ENCODE measurements around the gene PDSS1. TPM values are rescaled to one million over a fixed set of nuclear protein-coding genes. Genes with fewer than 3 reads are reported as not detected.
A peak's percentile ranks its signal among the peaks of the same experiment; 100 is the strongest.

Gene PDSS1
- polyA plus RNA-seq, 1 donor (not counting 4 experiments of a cell fraction or from before 2014, with no cell fraction given), result 36.6 TPM

DNA sequence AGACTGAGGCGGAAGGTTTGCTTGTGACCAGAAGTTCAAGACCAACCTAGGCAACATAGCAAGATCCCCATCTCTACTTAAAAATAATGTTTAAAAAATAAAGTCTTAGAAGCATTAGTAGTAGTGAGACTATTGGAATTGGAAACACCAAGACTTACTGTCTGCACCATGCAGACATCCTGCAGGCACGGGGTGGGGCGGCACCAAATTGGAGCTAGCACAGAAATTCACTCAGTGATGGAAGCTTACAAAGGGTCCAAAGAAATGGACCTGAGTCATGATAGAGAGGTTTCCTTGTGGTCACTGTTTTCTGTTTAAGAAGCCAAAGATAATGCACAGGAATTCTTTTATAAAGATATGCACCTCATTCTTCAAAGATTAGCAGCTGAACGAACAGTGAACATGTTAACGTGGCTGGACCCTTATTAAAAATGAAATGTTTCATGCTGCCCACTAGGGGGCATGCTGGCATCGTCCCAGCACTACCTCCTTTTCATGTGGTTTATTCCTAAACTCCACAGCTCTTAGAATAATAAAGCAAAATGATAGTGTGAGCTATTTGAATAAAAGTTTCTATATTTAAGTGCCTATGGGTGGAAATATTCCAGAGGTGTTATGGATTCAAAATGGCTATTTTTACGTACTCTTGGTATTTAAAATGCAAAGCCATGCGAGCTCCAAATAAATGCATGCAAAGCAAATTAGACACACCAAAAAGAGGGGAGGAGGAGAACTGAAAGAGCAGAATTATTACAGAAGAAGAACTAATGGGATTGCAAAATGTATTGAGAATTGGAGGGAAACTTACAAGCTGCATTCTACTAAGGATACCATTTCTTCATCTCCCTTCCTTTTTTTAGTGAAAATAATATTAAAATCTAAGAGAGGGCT lies 28.6 kb downstream of the PDSS1 start:
- Histone ChIP-seq H3K4me1 (ENCODE audit: control insufficient read depth, extremely low read depth, insufficient read depth, low read length) (no peaks in the 10 kb centered on the region), H2AFZ (ENCODE audit: control insufficient read depth, low read length) (no peak overlapping the region), H3K79me2 (ENCODE audit: control insufficient read depth, insufficient read depth, low read length) (peaks cover 1% of the 10 kb centered on the region), H3K4me3 (ENCODE audit: control insufficient read depth in 2 of 3, extremely low read depth in 1 of 3, insufficient read depth in 2 of 3, low read depth in 1 of 3, low read length in 3 of 3) (no peak overlapping the region), H3K27me3 (ENCODE audit: control insufficient read depth, extremely low read depth, insufficient read depth, low read length) (no peaks in the 10 kb centered on the region), H4K20me1 (ENCODE audit: control insufficient read depth, extremely low read depth, insufficient read depth, low read length) (no peaks in the 10 kb centered on the region), H3K9me3 (ENCODE audit: control insufficient read depth, low read depth, low read length) (no peaks in the 10 kb centered on the region), H3K4me2 (ENCODE audit: control insufficient read depth, extremely low read depth, insufficient read depth, low read depth, low read length) (no peak overlapping the region), H3K9ac (ENCODE audit: control insufficient read depth, extremely low read depth, insufficient read depth, low read length) (no peak overlapping the region), H3K36me3 (ENCODE audit: control insufficient read depth in 2 of 2, extremely low read depth in 1 of 2, insufficient read depth in 2 of 2, low read length in 2 of 2) (peaks cover 20 to 33% of the 10 kb centered on the region in 2 experiments), H3K27ac (ENCODE audit: control insufficient read depth, insufficient read depth, low read length) (no peak overlapping the region), H3K9me1 (ENCODE audit: control insufficient read depth, extremely low read depth, insufficient read depth, low read length) (no peaks in the 10 kb centered on the region)
- FAIRE-seq (peak; percentile 73), DNase-seq (ENCODE audit: low read depth, low spot score) (no peak)
- no peak for TF ChIP-seq EZH2 (IDR thresholded peaks at IDR 0.05; ENCODE audit: low read length)
- TF ChIP-seq CTCF (optimal IDR thresholded peaks at IDR 0.05 in 1 of 3, IDR thresholded peaks at IDR 0.05 in 1 of 3, conservative IDR thresholded peaks at IDR 0.05 in 1 of 3; ENCODE audit: extremely low read depth in 1 of 3, insufficient read depth in 2 of 3, low read length in 3 of 3), result peak; percentile 62 to 83 (median 68)
- dilution Hi-C loops (cut with MboI; ENCODE audit: extremely low pct_ligation_motif_present, low sequenced_read_pairs), result no loop called here

- Histone ChIP-seq H2AFZ (ENCODE audit: control insufficient read depth, low read length) (no peak overlapping the region), H3K9ac (ENCODE audit: control insufficient read depth, extremely low read depth, insufficient read depth, low read length) (no peak overlapping the region), H3K9me1 (ENCODE audit: control insufficient read depth, extremely low read depth, insufficient read depth, low read length) (no peaks in the 10 kb centered on the region), H3K36me3 (ENCODE audit: control insufficient read depth in 2 of 2, extremely low read depth in 1 of 2, insufficient read depth in 2 of 2, low read length in 2 of 2) (peaks cover 20 to 28% of the 10 kb centered on the region in 2 experiments), H4K20me1 (ENCODE audit: control insufficient read depth, extremely low read depth, insufficient read depth, low read length) (no peaks in the 10 kb centered on the region), H3K27me3 (ENCODE audit: control insufficient read depth, extremely low read depth, insufficient read depth, low read length) (no peaks in the 10 kb centered on the region), H3K27ac (ENCODE audit: control insufficient read depth, insufficient read depth, low read length) (no peak overlapping the region), H3K4me3 (ENCODE audit: control insufficient read depth in 2 of 3, extremely low read depth in 1 of 3, insufficient read depth in 2 of 3, low read depth in 1 of 3, low read length in 3 of 3) (no peak overlapping the region), H3K4me2 (ENCODE audit: control insufficient read depth, extremely low read depth, insufficient read depth, low read depth, low read length) (no peak overlapping the region), H3K4me1 (ENCODE audit: control insufficient read depth, extremely low read depth, insufficient read depth, low read length) (no peaks in the 10 kb centered on the region), H3K9me3 (ENCODE audit: control insufficient read depth, low read depth, low read length) (no peaks in the 10 kb centered on the region), H3K79me2 (ENCODE audit: control insufficient read depth, insufficient read depth, low read length) (no peaks in the 10 kb centered on the region)
- no peak for FAIRE-seq
- TF ChIP-seq CTCF (optimal IDR thresholded peaks at IDR 0.05 in 1 of 3, IDR thresholded peaks at IDR 0.05 in 1 of 3, conservative IDR thresholded peaks at IDR 0.05 in 1 of 3; ENCODE audit: extremely low read depth in 1 of 3, insufficient read depth in 2 of 3, low read length in 3 of 3) (no peak), EZH2 (IDR thresholded peaks at IDR 0.05; ENCODE audit: low read length) (no peak)
- dilution Hi-C loops (cut with MboI; ENCODE audit: extremely low pct_ligation_motif_present, low sequenced_read_pairs), result no loop called here
- DNase-seq (ENCODE audit: low read depth, low spot score), result no peak
These were observed 29.5 kb downstream of the PDSS1 start for GRCh38 chr10:26727005-26727404.
